ENCODE measurements around the gene ABCD1.

DNA sequence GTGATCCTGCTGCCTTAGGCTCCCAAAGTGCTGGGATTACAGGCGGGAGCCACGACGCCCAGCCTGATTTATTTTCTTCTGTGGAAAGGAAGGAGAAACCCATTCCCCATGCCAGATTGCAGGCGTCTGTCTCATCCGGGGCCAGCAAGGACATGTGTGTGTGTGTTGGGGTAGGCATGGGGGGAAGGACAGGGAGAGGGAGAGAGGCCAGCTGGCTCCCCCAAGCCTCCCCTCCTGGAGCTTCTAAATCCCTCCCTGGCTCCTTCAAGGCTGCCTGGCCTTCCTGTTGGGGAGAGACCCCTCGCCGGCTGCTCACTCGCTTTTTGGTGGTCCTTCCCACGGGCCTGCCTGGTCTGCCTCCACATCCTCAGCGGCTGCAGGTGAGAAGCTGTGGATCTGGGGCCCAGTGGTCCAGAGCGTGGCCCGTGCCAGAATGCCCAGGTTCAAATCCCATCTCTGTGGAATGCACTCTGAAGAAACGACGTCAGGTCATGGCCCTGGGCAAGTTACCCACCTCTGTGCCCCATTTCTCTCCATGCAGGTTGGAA lies 38.0 kb downstream of the ABCD1 start:
- TF ChIP-seq, protein P1, sequence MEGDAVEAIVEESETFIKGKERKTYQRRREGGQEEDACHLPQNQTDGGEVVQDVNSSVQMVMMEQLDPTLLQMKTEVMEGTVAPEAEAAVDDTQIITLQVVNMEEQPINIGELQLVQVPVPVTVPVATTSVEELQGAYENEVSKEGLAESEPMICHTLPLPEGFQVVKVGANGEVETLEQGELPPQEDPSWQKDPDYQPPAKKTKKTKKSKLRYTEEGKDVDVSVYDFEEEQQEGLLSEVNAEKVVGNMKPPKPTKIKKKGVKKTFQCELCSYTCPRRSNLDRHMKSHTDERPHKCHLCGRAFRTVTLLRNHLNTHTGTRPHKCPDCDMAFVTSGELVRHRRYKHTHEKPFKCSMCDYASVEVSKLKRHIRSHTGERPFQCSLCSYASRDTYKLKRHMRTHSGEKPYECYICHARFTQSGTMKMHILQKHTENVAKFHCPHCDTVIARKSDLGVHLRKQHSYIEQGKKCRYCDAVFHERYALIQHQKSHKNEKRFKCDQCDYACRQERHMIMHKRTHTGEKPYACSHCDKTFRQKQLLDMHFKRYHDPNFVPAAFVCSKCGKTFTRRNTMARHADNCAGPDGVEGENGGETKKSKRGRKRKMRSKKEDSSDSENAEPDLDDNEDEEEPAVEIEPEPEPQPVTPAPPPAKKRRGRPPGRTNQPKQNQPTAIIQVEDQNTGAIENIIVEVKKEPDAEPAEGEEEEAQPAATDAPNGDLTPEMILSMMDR (conservative IDR thresholded peaks at IDR 0.05; ENCODE audit: low read depth, low read length), result no peak
- no peak for TF ChIP-seq EZH2 (IDR thresholded peaks at IDR 0.05; ENCODE audit: low read length, unreplicated experiment)
- no peak for TF ChIP-seq EZH2phosphoT487 (IDR thresholded peaks at IDR 0.05; ENCODE audit: borderline replicate concordance, low read length)
